CD4-positive, alpha-beta T cell treated with Interleukin-2 at 100 ng/mL for 4 hours (primary cell): Measurements from ENCODE around the gene CAMK1D.

Experiments used
- DNase-seq: peaks from one replicate; pipeline ENCODE4 v3.0.0-alpha.2; 2020; ENCODE audit warnings: low spot score

CAMK1D gene

GRCh38 chr10:12769323-12770044, 420.1 kb downstream of the CAMK1D start:
- no peak for DNase-seq

- DNase-seq: no peak
These were observed 422.8 kb downstream of the CAMK1D start for GRCh38 chr10:12771981-12772760.

- DNase-seq: no peak
These were observed 423.6 kb downstream of the CAMK1D start for GRCh38 chr10:12772797-12773587.

- no peak for DNase-seq
These were observed 425.0 kb downstream of the CAMK1D start for GRCh38 chr10:12774204-12774894.

- DNase-seq: no peak
These were observed 428.7 kb downstream of the CAMK1D start for GRCh38 chr10:12777840-12778585.

- DNase-seq: no peak
These were observed 431.6 kb downstream of the CAMK1D start for GRCh38 chr10:12780634-12781601.

GRCh38 chr10:12781976-12782375, 432.6 kb downstream of the CAMK1D start:
- no peak for DNase-seq

- peak; percentile 30 for DNase-seq
These were observed 433.2 kb downstream of the CAMK1D start for GRCh38 chr10:12782537-12782936.

GRCh38 chr10:12783293-12783692, 433.9 kb downstream of the CAMK1D start:
- no peak for DNase-seq

- no peak for DNase-seq
These were observed 435.3 kb downstream of the CAMK1D start for GRCh38 chr10:12784646-12785045.

- no peak for DNase-seq
These were observed 436.1 kb downstream of the CAMK1D start for GRCh38 chr10:12785415-12785831.

GRCh38 chr10:12787297-12787696, 437.9 kb downstream of the CAMK1D start:
- no peak for DNase-seq

- DNase-seq: no peak
These were observed 438.9 kb downstream of the CAMK1D start for GRCh38 chr10:12788277-12788676.

GRCh38 chr10:12790270-12790669, 440.9 kb downstream of the CAMK1D start:
- DNase-seq: no peak

- DNase-seq: no peak
These were observed 442.4 kb downstream of the CAMK1D start for GRCh38 chr10:12791728-12792127.

- no peak for DNase-seq
These were observed 443.7 kb downstream of the CAMK1D start for GRCh38 chr10:12792889-12793556.

GRCh38 chr10:12795315-12796110, 446.2 kb downstream of the CAMK1D start:
- DNase-seq: no peak

- DNase-seq: no peak
These were observed 447.2 kb downstream of the CAMK1D start for GRCh38 chr10:12796401-12797160.
